Skeletal muscle cell (primary cell): Measurements from ENCODE around the gene PLP1.
A peak's percentile ranks its signal among the peaks of the same experiment; 100 is the strongest.
"Not testable (repeated sequence)": the region's sequence is repeated elsewhere in the genome, so short reads cannot be mapped to it uniquely, and the experiment has no call there.

Experiments used
- DNase-seq: peaks from one replicate; pipeline ENCODE4 v3.0.0-alpha.2; 2010; ENCODE audit warnings: low read depth
- H3K4me3 ChIP-seq: 2 replicates; pipeline ENCODE4 v1.5.1; 2011; ENCODE audit warnings: low read depth, mild to moderate bottlenecking, control low read depth, low read length, moderate library complexity

PLP1 gene

GRCh38 chrX:103779141-103779789, 2.6 kb downstream of the PLP1 start:
- no peak overlapping the region for H3K4me3 ChIP-seq
- no peak for DNase-seq

- H3K4me3 ChIP-seq, result no peak overlapping the region
- DNase-seq, result no peak
Observed at GRCh38 chrX:103780336-103781061, 3.9 kb downstream of the PLP1 start.

GRCh38 chrX:103781062-103781402, 4.4 kb downstream of the PLP1 start:
- no peak overlapping the region for H3K4me3 ChIP-seq
- DNase-seq, result no peak

GRCh38 chrX:103781706-103782105, 5.1 kb downstream of the PLP1 start:
- no peak overlapping the region for H3K4me3 ChIP-seq
- DNase-seq, result no peak

- DNase-seq, result no peak
- no peak overlapping the region for H3K4me3 ChIP-seq
Observed at GRCh38 chrX:103782640-103783039, 6.0 kb downstream of the PLP1 start.

GRCh38 chrX:103783196-103783595, 6.6 kb downstream of the PLP1 start:
- no peak overlapping the region for H3K4me3 ChIP-seq
- DNase-seq, result no peak

GRCh38 chrX:103783971-103784370, 7.3 kb downstream of the PLP1 start:
- DNase-seq, result no peak
- no peak overlapping the region for H3K4me3 ChIP-seq

GRCh38 chrX:103789004-103789403, 12.4 kb downstream of the PLP1 start:
- no peak overlapping the region for H3K4me3 ChIP-seq
- no peak for DNase-seq

- H3K4me3 ChIP-seq, result no peak overlapping the region
- DNase-seq, result no peak
Observed at GRCh38 chrX:103791228-103791627, 14.6 kb downstream of the PLP1 start.

- no peak for DNase-seq
- H3K4me3 ChIP-seq, result no peak overlapping the region
Observed at GRCh38 chrX:103791826-103792485, 15.3 kb downstream of the PLP1 start.

- DNase-seq, result peak; percentile 43
- H3K4me3 ChIP-seq, result peak overlapping the region; percentile 9
Observed at GRCh38 chrX:103792916-103793544, 16.4 kb downstream of the PLP1 start.

- H3K4me3 ChIP-seq, result peak overlapping the region; percentile 9
Observed at GRCh38 chrX:103793545-103793940, 16.9 kb downstream of the PLP1 start.

GRCh38 chrX:103794119-103794518, 17.5 kb downstream of the PLP1 start:
- no peak overlapping the region for H3K4me3 ChIP-seq
- DNase-seq, result no peak

More at GRCh38 chrX:103793545-103793940, 16.9 kb downstream of the PLP1 start:
- DNase-seq, result no peak

GRCh38 chrX:103797691-103798090, 21.1 kb downstream of the PLP1 start:
- no peak overlapping the region for H3K4me3 ChIP-seq
- no peak for DNase-seq

GRCh38 chrX:103800318-103800717, 23.7 kb downstream of the PLP1 start:
- no peak overlapping the region for H3K4me3 ChIP-seq
- DNase-seq, result no peak

- DNase-seq, result no peak
- H3K4me3 ChIP-seq, result no peak overlapping the region
Observed at GRCh38 chrX:103805860-103806259, 29.2 kb downstream of the PLP1 start.

GRCh38 chrX:103806862-103807474, 30.3 kb downstream of the PLP1 start:
- DNase-seq, result no peak
- H3K4me3 ChIP-seq, result no peak overlapping the region

GRCh38 chrX:103811858-103812257, 35.2 kb downstream of the PLP1 start:
- no peak overlapping the region for H3K4me3 ChIP-seq
- no peak for DNase-seq

- H3K4me3 ChIP-seq, DNase-seq: not testable (repeated sequence)
Observed at GRCh38 chrX:103817101-103817500, 40.5 kb downstream of the PLP1 start.

- H3K4me3 ChIP-seq, result no peak overlapping the region
- no peak for DNase-seq
Observed at GRCh38 chrX:103817502-103817901, 40.9 kb downstream of the PLP1 start.
